ENCODE measurements around the gene ASAP2.

- TF ChIP-seq POLR2A (IDR thresholded peaks at IDR 0.05; ENCODE audit: low read depth, low read length) (no peak), POLR2AphosphoS5 (IDR thresholded peaks at IDR 0.05; ENCODE audit: low read depth, low read length) (no peak), TAF1 (IDR thresholded peaks at IDR 0.05; ENCODE audit: low read depth, low read length) (no peak), PAX5 (IDR thresholded peaks at IDR 0.05; ENCODE audit: insufficient read depth, low read length, severe bottlenecking) (no peak)
Observed at GRCh38 chr2:9201185-9201891, 5.3 kb upstream of the ASAP2 start.
